Spleen (tissue), 11 donors: ENCODE results near the gene ATP6V1B1. TPM values are rescaled to one million over a fixed set of nuclear protein-coding genes. Genes with fewer than 3 reads are reported as not detected.

ENCODE experiments used
- DNase-seq: peaks from one replicate; pipeline ENCODE4 v3.0.0-alpha.2; 2020
- H3K27ac ChIP-seq, 8 donors: fragments of 200-600 bp; sonication (generic) in 7 of 8; 1 replicate in 4 of 8; 2 replicates in 4 of 8; pipeline versions ENCODE4 v1.5.0 to v1.8.0; 2016 to 2021; ENCODE audit warnings: inconsistent platforms in 4 of 8, mild to moderate bottlenecking in 4 of 8, moderate library complexity in 1 of 8
- H3K27me3 ChIP-seq, 7 donors: fragments of 200-600 bp; sonication (generic) in 6 of 7; replicated peaks in 1 of 7; 1 replicate in 4 of 7; 2 replicates in 3 of 7; pipeline versions ENCODE4 v1.5.0 to v1.8.0; 2016 to 2021; ENCODE audit warnings: inconsistent platforms in 3 of 7, mild to moderate bottlenecking in 1 of 7
- H3K36me3 ChIP-seq, 6 donors: fragments of 200-600 bp; sonication (generic) in 5 of 6; 1 replicate in 4 of 6; 2 replicates in 2 of 6; pipeline versions ENCODE4 v1.5.0 to v1.8.0; 2016 to 2021; ENCODE audit warnings: inconsistent platforms in 2 of 6
- H3K4me1 ChIP-seq, 6 donors: fragments of 200-600 bp; sonication (generic) in 5 of 6; 1 replicate in 3 of 6; 2 replicates in 3 of 6; pipeline versions ENCODE4 v1.5.0 to v1.8.0; 2016 to 2021; ENCODE audit warnings: inconsistent platforms in 3 of 6
- H3K4me3 ChIP-seq, 8 donors: fragments of 200-600 bp; sonication (generic) in 7 of 8; 1 replicate in 4 of 8; 2 replicates in 4 of 8; pipeline versions ENCODE4 v1.5.0 to v1.8.0; 2016 to 2021; ENCODE audit warnings: inconsistent platforms in 4 of 8, mild to moderate bottlenecking in 4 of 8, moderate library complexity in 2 of 8
- H3K9me3 ChIP-seq, 8 donors: fragments of 200-600 bp; sonication (generic) in 7 of 8; 1 replicate in 4 of 8; 2 replicates in 4 of 8; pipeline versions ENCODE4 v1.5.0 to v1.8.0; 2016 to 2021; ENCODE audit warnings: inconsistent platforms in 4 of 8
- POLR2A ChIP-seq, 3 donors: fragments of 450-650 bp; IDR thresholded peaks; one replicate each; pipeline ENCODE4 v1.5.1; 2017; ENCODE audit warnings: antibody characterized with exemption in 3 of 3, mild to moderate bottlenecking in 1 of 3
- POLR2AphosphoS5 ChIP-seq, 3 donors: sonication (generic); formaldehyde crosslinking; IDR thresholded peaks; one replicate each; pipeline ENCODE4 v1.5.1; 2017; ENCODE audit warnings: antibody characterized with exemption in 3 of 3
- WGBS, 5 donors: extraction: QIAGEN DNeasy Blood & Tissue Kit in 3 of 5; methylation state at CpG; one replicate each; pipeline versions ENCODE4 v1.1.5 to v1.1.7; 2013 to 2018; 5-methylcytosine and 5-hydroxymethylcytosine counted together
- intact Hi-C: fragments of 100-400 bp; cut with DNase I; formaldehyde crosslinking; loops from one replicate; pipeline ENCODE4 v1.15.0; 2023; ENCODE audit warnings: low total_unique reads
- polyA plus RNA-seq, 3 donors: library from polyadenylated mRNA; stranded (reverse); fragments of 200-250 nt; gene quantifications; one replicate each; pipeline ENCODE4 v1.2.1, GENCODE V29; 2013
- total RNA-seq, 7 donors: library from RNA; depleted of rRNA in 3 of 7; stranded (reverse); fragments of >200 nt in 3 of 7; fragmentation: NEBNext Ultra II Directional in 4 of 7; extraction: Animal tissue kit (Norgen Biotek cat#: 25700) in 4 of 7; gene quantifications; one replicate each; pipeline versions ENCODE4 v1.1.0 to v1.2.1, GENCODE V29; 2016 to 2021
- TF ChIP-seq, protein P1 (sequence below), 11 experiments: fragments of 200-600 bp in 7 of 11; fragments of 450-650 bp in 4 of 11; sonication (generic) in 4 of 11; IDR thresholded peaks in 8 of 11; conservative IDR thresholded peaks in 3 of 11; 1 replicate in 7 of 11; 2 replicates in 4 of 11; pipeline versions ENCODE4 v1.4.0 to v1.8.0; 2016 to 2021; ENCODE audit warnings: antibody characterized with exemption in 11 of 11, inconsistent platforms in 4 of 11, mild to moderate bottlenecking in 1 of 11
- donor health status: healthy with polysubstance abuse.
- donor health status: DM: no; HTN: no; CAD: no; lungs with moderate emphysema.
- donor health status: DM: no; HTN: no; CAD: no.
- donor health status: Bipolar disorder and iron deficiency.
- donor health status: healthy.
- donor health status: DM: no; HTN: no; CAD: no.
- donor health status: DM: yes; HTN: yes; CAD: no.

Gene ATP6V1B1
- total and polyA plus RNA-seq, 10 donors = 0.06 to 0.11 TPM; not detected in 8

GRCh38 chr2:70979626-70980025 lies 43.9 kb downstream of the ATP6V1B1 start:
- Histone ChIP-seq H3K36me3 (peaks cover 0 to 8% (median 0%) of the 10 kb centered on the region in 6 donors), H3K27ac (peak overlapping the region in 2 of 8 donors; percentile 55 to 91), H3K9me3 (no peaks in the 10 kb centered on the region), H3K27me3 (peaks cover 0 to 9% (median 0%) of the 10 kb centered on the region in 7 donors), H3K4me1 (peaks cover 11 to 35% (median 24%) of the 10 kb centered on the region in 6 donors), H3K4me3 (no peak overlapping the region)
- DNase-seq = peak; percentile 72
- intact Hi-C loops = no loop called here
- 94 to 96% (median 95%) methylated on average over 9 of the region's 9 CpGs for WGBS, 5 donors
- TF ChIP-seq POLR2A (IDR thresholded peaks at IDR 0.05) (no peak), POLR2AphosphoS5 (IDR thresholded peaks at IDR 0.05) (no peak)
- TF ChIP-seq, protein P1, sequence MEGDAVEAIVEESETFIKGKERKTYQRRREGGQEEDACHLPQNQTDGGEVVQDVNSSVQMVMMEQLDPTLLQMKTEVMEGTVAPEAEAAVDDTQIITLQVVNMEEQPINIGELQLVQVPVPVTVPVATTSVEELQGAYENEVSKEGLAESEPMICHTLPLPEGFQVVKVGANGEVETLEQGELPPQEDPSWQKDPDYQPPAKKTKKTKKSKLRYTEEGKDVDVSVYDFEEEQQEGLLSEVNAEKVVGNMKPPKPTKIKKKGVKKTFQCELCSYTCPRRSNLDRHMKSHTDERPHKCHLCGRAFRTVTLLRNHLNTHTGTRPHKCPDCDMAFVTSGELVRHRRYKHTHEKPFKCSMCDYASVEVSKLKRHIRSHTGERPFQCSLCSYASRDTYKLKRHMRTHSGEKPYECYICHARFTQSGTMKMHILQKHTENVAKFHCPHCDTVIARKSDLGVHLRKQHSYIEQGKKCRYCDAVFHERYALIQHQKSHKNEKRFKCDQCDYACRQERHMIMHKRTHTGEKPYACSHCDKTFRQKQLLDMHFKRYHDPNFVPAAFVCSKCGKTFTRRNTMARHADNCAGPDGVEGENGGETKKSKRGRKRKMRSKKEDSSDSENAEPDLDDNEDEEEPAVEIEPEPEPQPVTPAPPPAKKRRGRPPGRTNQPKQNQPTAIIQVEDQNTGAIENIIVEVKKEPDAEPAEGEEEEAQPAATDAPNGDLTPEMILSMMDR (IDR thresholded peaks at IDR 0.05 in 8 of 11, conservative IDR thresholded peaks at IDR 0.05 in 3 of 11) = no peak

- no peaks in the 10 kb centered on the region for H3K9me3 ChIP-seq
- no peak overlapping the region for H3K4me3 ChIP-seq
- H3K36me3 ChIP-seq = peaks cover 0 to 19% (median 5%) of the 10 kb centered on the region in 6 donors
- H3K4me1 ChIP-seq = peaks cover 17 to 47% (median 31%) of the 10 kb centered on the region in 6 donors
- intact Hi-C loops = no loop called here
- peaks cover 0 to 9% (median 0%) of the 10 kb centered on the region in 7 donors for H3K27me3 ChIP-seq
- no peak for DNase-seq
- WGBS, 5 donors = 86 to 89% (median 88%) methylated on average over 2 of the region's 2 CpGs
- H3K27ac ChIP-seq = no peak overlapping the region
- TF ChIP-seq, protein P1 (IDR thresholded peaks at IDR 0.05 in 8 of 11, conservative IDR thresholded peaks at IDR 0.05 in 3 of 11) = no peak
- no peak for TF ChIP-seq POLR2A (IDR thresholded peaks at IDR 0.05)
Observed at GRCh38 chr2:70981421-70981820, 45.7 kb downstream of the ATP6V1B1 start.

DNA sequence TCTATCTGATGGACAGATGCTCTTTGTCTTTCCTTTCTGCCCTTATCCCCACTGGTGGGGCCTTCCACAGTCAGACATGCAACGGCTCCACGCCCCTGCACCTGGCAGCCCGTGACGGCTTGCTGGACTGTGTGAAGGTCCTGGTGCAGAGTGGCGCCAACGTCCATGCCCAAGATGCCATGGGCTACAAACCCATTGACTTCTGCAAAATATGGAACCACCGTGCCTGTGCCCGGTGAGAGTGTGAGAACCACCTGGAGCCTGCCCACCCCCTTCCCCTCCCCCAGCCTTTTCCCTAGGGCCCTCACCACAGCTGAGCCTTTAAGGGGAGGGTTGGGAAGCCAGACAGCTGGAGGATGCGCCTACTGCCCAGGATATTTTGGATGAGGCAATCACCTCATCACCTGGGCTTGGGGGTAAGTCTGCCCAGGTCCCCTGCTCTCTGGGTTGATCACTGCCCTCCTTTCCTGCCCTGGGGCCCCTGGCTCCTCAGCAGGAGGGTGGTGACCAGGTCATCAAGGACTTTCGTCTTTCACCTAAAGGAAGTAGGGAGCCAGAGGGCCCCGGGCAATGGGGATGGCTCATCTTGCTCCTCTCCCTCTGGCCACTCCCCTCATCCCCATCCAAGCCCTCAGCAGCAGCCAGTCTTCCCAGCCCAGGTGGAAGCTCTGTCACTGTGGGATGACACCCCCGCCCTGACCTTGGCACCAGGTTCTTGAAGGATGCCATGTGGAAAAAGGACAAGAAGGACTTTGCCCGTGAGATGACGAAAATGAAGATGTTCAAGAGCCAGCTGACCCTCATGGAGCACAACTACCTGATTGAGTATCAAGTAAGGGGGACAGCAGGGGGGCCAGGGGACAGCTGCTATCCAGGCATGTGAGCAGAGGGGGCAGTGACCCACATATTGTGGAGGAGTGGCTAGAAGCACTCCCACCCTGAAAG lies 46.4 kb downstream of the ATP6V1B1 start:
- WGBS, 5 donors = 91 to 95% (median 92%) methylated on average over 13 to 14 of the region's 14 CpGs
- intact Hi-C loops = no loop called here
- peaks cover 0 to 9% (median 0%) of the 10 kb centered on the region in 7 donors for H3K27me3 ChIP-seq
- peak; percentile 70 for DNase-seq
- no peak overlapping the region for H3K4me3 ChIP-seq
- H3K36me3 ChIP-seq = peaks cover 0 to 26% (median 12%) of the 10 kb centered on the region in 6 donors
- H3K27ac ChIP-seq = no peak overlapping the region
- TF ChIP-seq POLR2AphosphoS5 (IDR thresholded peaks at IDR 0.05) (no peak), POLR2A (IDR thresholded peaks at IDR 0.05) (no peak)
- TF ChIP-seq, protein P1 (IDR thresholded peaks at IDR 0.05 in 8 of 11, conservative IDR thresholded peaks at IDR 0.05 in 3 of 11) = no peak
- peaks cover 15 to 41% (median 29%) of the 10 kb centered on the region in 6 donors for H3K4me1 ChIP-seq
- H3K9me3 ChIP-seq = no peaks in the 10 kb centered on the region

DNA sequence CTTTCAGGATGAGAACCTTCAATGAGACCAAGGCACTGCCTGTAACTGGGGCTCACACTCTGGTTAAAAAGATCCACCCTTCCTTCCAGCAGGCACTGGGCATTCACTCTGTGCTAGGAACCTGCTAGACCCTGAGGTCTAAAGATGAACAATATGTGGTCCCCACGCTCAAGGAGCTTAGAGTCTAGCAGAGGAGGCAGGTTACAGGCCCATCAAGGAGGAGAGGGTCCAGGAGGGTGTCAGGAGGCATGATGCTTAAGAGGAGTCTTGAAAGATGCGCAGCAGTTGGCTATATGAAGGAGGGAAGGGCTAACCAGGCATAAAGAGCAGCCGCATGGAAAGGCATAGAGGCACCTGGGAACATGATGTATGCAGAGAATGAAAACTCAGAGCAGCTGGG lies 47.3 kb downstream of the ATP6V1B1 start:
- DNase-seq = peak; percentile 27
- peaks cover 0 to 35% (median 19%) of the 10 kb centered on the region in 6 donors for H3K36me3 ChIP-seq
- peaks cover 9 to 33% (median 22%) of the 10 kb centered on the region in 6 donors for H3K4me1 ChIP-seq
- no peak overlapping the region for H3K27ac ChIP-seq
- no peaks in the 10 kb centered on the region for H3K9me3 ChIP-seq
- WGBS, 5 donors = 90 to 97% (median 97%) methylated on average over 3 of the region's 3 CpGs
- H3K4me3 ChIP-seq = no peak overlapping the region
- TF ChIP-seq, protein P1 (IDR thresholded peaks at IDR 0.05 in 8 of 11, conservative IDR thresholded peaks at IDR 0.05 in 3 of 11) = no peak
- TF ChIP-seq POLR2A (IDR thresholded peaks at IDR 0.05) (no peak), POLR2AphosphoS5 (IDR thresholded peaks at IDR 0.05) (no peak)
- intact Hi-C loops = no loop called here
- H3K27me3 ChIP-seq = peaks cover 0 to 9% (median 0%) of the 10 kb centered on the region in 7 donors
